Kasumi-1 (cell line): Measurements from ENCODE around the gene TMPRSS4.

Experiments
- DNase-seq, 2 experiments: peaks; one replicate each; lab custom pipeline; 2025; lab: John Stamatoyannopoulos, UW

Gene TMPRSS4

DNA sequence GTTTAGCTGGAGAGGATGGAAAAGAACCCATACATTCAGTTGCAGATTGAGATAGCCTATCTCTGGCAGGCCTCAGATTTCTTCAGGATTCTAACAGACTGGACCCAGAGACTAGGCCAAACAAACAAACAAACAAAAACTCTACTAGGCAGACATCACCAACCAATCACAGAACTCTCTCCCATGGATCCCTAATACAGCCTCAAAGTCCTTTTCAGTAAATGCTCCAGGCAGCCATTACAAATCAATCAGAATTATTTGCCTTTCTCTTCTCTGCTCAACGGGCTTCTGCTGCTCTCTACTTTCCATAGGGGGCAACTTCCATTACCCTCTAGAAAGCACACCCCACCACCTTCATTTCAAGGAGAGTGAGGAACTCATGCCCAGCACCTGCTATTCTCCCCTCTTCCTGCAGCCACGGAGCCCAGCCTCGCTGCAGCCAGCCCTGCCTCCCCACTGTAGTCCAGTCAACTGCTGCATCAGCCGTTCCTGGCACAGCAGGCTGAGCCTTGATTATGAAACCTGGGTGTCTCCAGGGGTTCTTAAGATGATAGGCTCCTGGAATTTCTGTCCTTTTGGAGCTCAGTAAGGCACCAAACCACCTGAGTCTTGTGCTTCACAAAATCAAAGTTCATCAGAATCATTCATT, 28.9 kb downstream of the TMPRSS4 start:
- DNase-seq: no peak

GRCh38 chr11:118106789-118107335, 30.0 kb downstream of the TMPRSS4 start:
- no peak for DNase-seq

GRCh38 chr11:118108513-118108912, 31.6 kb downstream of the TMPRSS4 start:
- no peak for DNase-seq

GRCh38 chr11:118109231-118109630, 32.4 kb downstream of the TMPRSS4 start:
- no peak for DNase-seq

- no peak for DNase-seq
Measured at GRCh38 chr11:118111019-118111743, 34.3 kb downstream of the TMPRSS4 start.

- no peak for DNase-seq
Measured at GRCh38 chr11:118111744-118112035, 34.8 kb downstream of the TMPRSS4 start.

DNA sequence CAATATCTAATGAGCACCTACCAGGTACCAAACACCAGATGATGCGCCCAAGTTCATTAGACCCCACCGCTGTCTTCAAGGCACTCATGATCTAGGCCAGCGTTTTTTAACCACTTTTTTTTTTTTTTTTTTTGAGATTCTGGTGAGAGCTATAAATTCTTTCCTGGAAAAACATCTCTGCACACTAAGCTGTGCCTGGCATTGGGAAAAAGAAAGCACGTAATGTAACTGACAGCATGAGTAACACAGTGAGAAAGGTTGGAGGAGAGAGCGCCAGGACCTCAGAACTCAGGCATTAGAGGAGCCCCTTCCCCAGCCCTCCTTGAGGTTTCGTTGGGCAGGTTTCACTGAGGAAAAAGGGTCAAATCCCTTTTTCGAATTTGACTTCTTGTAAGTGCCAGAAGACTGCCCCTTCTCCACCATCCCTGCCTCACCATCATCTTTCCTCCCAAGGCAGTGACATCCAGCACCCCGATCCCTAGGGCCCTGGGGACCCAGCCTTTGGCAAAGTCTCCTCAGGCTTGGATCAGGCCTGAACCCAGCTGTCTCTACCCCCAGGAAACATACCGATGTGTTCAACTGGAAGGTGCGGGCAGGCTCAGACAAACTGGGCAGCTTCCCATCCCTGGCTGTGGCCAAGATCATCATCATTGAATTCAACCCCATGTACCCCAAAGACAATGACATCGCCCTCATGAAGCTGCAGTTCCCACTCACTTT, 36.0 kb downstream of the TMPRSS4 start:
- no peak for DNase-seq

DNA sequence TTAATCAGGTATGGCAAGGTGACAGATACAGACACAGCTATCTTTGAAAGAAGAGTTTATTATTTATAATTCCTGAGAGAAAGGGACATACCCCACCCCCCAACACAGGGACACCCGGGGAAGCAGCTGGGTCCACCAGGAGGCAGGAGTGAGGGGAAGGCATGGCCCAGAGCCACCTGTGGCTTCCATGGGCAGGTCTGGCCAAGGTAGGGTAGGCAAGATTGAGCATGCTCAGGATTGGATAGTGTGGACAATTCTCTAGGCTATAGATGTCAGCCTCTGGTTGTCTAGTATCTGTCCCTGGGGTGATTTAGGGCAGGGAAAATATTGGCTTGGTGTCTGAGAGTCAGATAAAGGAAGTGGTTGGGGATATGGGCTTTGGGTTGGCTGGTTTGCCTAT, 37.4 kb downstream of the TMPRSS4 start:
- DNase-seq: no peak

- DNase-seq: no peak
Measured at GRCh38 chr11:118115048-118115447, 38.2 kb downstream of the TMPRSS4 start.

GRCh38 chr11:118117790-118118601, 41.1 kb downstream of the TMPRSS4 start:
- DNase-seq: no peak

DNA sequence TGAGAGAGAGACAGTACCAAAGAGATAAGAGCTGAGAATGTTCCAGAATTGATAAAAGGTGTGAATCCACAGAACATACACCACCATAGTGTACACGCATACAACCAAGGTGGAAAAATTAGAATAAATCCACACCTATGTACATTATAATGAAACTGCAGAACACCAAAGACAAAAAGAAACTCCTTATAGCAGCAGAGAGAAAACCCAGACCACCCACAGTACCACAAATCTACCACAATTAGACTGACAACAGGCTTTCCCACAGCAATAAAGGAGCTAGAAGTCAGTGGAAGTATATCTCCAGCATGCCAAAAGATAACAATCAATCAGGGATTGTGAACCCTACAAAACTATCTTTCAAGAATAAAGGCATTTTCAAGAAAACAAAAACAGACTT, 43.9 kb downstream of the TMPRSS4 start:
- no peak for DNase-seq

- no peak for DNase-seq
Measured at GRCh38 chr11:118124929-118125535, 48.2 kb downstream of the TMPRSS4 start.

- DNase-seq: no peak
Measured at GRCh38 chr11:118126082-118126838, 49.4 kb downstream of the TMPRSS4 start.

GRCh38 chr11:118128310-118128709, 51.4 kb downstream of the TMPRSS4 start:
- no peak for DNase-seq

- DNase-seq: no peak
Measured at GRCh38 chr11:118128721-118129470, 52.0 kb downstream of the TMPRSS4 start.

DNA sequence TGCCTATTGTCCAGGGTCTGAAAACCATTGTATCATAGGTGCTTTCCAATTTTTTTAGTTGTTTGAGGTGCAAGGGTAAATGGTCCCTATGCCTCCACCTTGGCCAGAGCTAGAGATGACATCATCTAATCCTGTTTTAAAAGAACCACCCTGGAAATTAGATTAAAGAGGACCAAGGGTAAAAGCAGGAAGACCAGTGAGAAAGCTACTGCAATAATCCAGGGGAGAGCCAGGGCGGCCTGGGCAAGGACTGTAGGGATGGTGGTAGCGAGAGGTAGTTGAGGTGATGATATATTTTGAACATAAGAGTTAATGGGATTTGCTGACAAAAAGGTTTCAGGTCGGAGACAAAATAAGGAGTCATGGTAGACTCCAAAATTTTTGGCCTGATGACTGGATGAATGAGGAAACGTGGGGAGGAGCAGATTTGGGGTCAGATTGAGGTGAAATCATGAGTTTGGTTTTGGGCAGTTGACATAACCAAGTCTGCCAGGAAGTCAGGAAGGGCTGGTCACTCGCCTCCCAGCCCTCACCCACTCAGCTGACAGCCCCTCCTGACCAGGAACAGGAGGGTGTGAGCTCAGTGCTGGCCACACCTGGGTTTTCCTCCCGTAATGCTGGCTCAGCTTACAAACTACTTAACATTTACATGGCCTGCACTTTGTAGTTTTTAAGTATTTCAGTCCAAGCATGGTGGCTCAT, 52.7 kb downstream of the TMPRSS4 start:
- no peak for DNase-seq

- no peak for DNase-seq
Measured at GRCh38 chr11:118132385-118133151, 55.7 kb downstream of the TMPRSS4 start.

DNA sequence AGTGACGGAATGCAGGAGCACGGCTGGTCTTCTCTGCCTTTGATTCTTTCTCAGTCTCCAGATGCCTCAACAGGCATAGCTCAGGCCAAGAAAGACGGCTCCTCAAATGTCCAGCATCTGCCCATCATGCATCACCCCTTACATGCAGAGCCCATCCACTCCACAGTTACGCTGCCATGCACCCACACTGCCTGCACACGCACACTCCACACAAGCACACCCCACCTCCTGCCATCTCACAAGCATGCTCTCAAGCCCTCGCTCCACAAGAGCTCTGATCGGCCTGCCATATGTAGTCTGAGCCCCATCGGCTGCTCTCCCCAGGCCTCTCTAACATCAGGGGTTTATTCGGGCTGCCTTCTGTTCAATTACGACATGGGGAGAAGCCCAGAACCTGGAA, 56.9 kb downstream of the TMPRSS4 start:
- DNase-seq: no peak
